Astrocyte (in vitro differentiated cells and primary cell): Measurements from ENCODE around the gene FRMPD2. TPM values are rescaled to one million over a fixed set of nuclear protein-coding genes. Genes with fewer than 3 reads are reported as not detected.
"Not testable (repeated sequence)": the region's sequence is repeated elsewhere in the genome, so short reads cannot be mapped to it uniquely, and the experiment has no call there.

Source experiments
- DNase-seq: peaks from one replicate; pipeline ENCODE4 v3.0.0-alpha.2; 2010; ENCODE audit warnings: low read depth
- FAIRE-seq: peaks from 2 replicates; lab custom pipeline; 2011; peaks lifted over from hg19 to GRCh38; lab: Jason Lieb, UNC
- H2AFZ ChIP-seq: 2 replicates; pipeline ENCODE4 v1.6.0; 2012; ENCODE audit warnings: low read depth, low read length, inconsistent platforms
- H3K27ac ChIP-seq: 2 replicates; pipeline ENCODE4 v1.5.1; 2011; ENCODE audit warnings: low read depth, low read length, inconsistent platforms
- H3K27me3 ChIP-seq: 2 replicates; pipeline ENCODE4 v1.6.0; 2011; ENCODE audit warnings: low read length, inconsistent platforms; ENCODE audit not compliant: insufficient read depth
- H3K36me3 ChIP-seq: 2 replicates; pipeline ENCODE4 v1.5.1; 2011; ENCODE audit warnings: low read length, inconsistent platforms; ENCODE audit not compliant: insufficient read depth
- H3K4me1 ChIP-seq: 2 replicates; pipeline ENCODE4 v1.5.1; 2011; ENCODE audit warnings: low read length, inconsistent platforms; ENCODE audit not compliant: insufficient read depth
- H3K4me2 ChIP-seq: 2 replicates; pipeline ENCODE4 v1.6.0; 2012; ENCODE audit warnings: low read length, inconsistent platforms
- H3K4me3 ChIP-seq: 2 replicates; pipeline ENCODE4 v1.5.1; 2011; ENCODE audit warnings: low read depth, mild to moderate bottlenecking, low read length, inconsistent platforms; ENCODE audit not compliant: insufficient read depth
- H3K79me2 ChIP-seq: 2 replicates; pipeline ENCODE4 v1.6.0; 2012; ENCODE audit warnings: mild to moderate bottlenecking, low read length, inconsistent platforms; ENCODE audit not compliant: insufficient read depth
- H3K9ac ChIP-seq: 2 replicates; pipeline ENCODE4 v1.6.0; 2012; ENCODE audit warnings: mild to moderate bottlenecking, low read length, inconsistent platforms
- H3K9me3 ChIP-seq: 2 replicates; pipeline ENCODE4 v1.5.1; 2012; ENCODE audit warnings: low read depth, mild to moderate bottlenecking, low read length, inconsistent platforms; ENCODE audit not compliant: insufficient read depth
- H4K20me1 ChIP-seq: 2 replicates; pipeline ENCODE4 v1.6.0; 2012; ENCODE audit warnings: low read length, inconsistent platforms; ENCODE audit not compliant: insufficient read depth
- H3K27ac Mint-ChIP-seq: one replicate; pipeline ENCODE4 v1.8.0; 2021; ENCODE audit warnings: mild to moderate bottlenecking, mixed read lengths; ENCODE audit not compliant: unreplicated experiment
- H3K27me3 Mint-ChIP-seq: one replicate; pipeline ENCODE4 v1.8.0; 2021; ENCODE audit warnings: low read depth, mixed read lengths; ENCODE audit not compliant: unreplicated experiment
- H3K36me3 Mint-ChIP-seq: one replicate; pipeline ENCODE4 v1.8.0; 2021; ENCODE audit warnings: low read depth, mixed read lengths; ENCODE audit not compliant: unreplicated experiment
- H3K4me1 Mint-ChIP-seq: one replicate; pipeline ENCODE4 v1.8.0; 2021; ENCODE audit warnings: low read depth, mixed read lengths; ENCODE audit not compliant: unreplicated experiment
- H3K4me3 Mint-ChIP-seq: one replicate; pipeline ENCODE4 v1.8.0; 2021; ENCODE audit warnings: mild to moderate bottlenecking, moderate library complexity, mixed read lengths; ENCODE audit not compliant: unreplicated experiment
- H3K9me3 Mint-ChIP-seq: one replicate; pipeline ENCODE4 v1.8.0; 2021; ENCODE audit warnings: mild to moderate bottlenecking, mixed read lengths; ENCODE audit not compliant: unreplicated experiment
- EZH2 ChIP-seq: IDR thresholded peaks from 2 replicates; pipeline ENCODE4 v1.6.1; 2012; ENCODE audit warnings: mild to moderate bottlenecking, low read length, inconsistent platforms; ENCODE audit not compliant: insufficient read depth
- total RNA-seq: library from RNA; stranded (reverse); gene quantifications from 2 replicates; pipeline ENCODE4 v1.2.1, GENCODE V29; 2021
- TF ChIP-seq, protein P1 (sequence below): IDR thresholded peaks from 2 replicates; pipeline ENCODE4 v1.5.1; 2011; ENCODE audit warnings: low read depth, mild to moderate bottlenecking, inconsistent platforms, low read length, moderate library complexity; ENCODE audit not compliant: insufficient read depth

FRMPD2 gene
- total RNA-seq, 1 donor from 2014 or later = 0.39 TPM

DNA sequence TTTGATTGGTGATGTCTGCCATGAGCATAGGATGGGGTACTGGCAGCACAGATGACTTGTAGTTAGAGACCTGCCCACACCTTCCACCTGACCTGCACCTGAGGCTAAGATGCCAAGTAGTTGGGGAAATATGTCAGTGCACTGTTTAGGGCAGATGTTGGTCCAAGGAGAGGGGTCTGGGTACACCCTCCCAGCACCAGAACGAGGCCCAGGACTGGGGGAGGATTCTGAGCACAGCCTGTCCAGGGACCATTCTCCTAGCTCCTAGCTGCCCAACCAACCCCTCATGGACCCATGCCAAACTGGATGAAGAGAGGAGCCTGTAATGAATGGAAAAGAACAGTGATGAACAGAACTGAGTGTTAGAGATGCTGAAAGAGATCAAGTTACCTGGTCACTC, 28.0 kb downstream of the FRMPD2 start:
- DNase-seq (no peak), FAIRE-seq (no peak)
- TF ChIP-seq, protein P1, sequence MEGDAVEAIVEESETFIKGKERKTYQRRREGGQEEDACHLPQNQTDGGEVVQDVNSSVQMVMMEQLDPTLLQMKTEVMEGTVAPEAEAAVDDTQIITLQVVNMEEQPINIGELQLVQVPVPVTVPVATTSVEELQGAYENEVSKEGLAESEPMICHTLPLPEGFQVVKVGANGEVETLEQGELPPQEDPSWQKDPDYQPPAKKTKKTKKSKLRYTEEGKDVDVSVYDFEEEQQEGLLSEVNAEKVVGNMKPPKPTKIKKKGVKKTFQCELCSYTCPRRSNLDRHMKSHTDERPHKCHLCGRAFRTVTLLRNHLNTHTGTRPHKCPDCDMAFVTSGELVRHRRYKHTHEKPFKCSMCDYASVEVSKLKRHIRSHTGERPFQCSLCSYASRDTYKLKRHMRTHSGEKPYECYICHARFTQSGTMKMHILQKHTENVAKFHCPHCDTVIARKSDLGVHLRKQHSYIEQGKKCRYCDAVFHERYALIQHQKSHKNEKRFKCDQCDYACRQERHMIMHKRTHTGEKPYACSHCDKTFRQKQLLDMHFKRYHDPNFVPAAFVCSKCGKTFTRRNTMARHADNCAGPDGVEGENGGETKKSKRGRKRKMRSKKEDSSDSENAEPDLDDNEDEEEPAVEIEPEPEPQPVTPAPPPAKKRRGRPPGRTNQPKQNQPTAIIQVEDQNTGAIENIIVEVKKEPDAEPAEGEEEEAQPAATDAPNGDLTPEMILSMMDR = no peak
- no peak for TF ChIP-seq EZH2
- Mint-ChIP-seq H3K9me3 (no peaks in the 10 kb centered on the region), H3K27ac (no peak overlapping the region), H3K36me3 (no peaks in the 10 kb centered on the region), H3K4me3 (no peak overlapping the region), H3K4me1 (peaks cover 12% of the 10 kb centered on the region), H3K27me3 (peaks cover 21% of the 10 kb centered on the region)
- H3K4me1 ChIP-seq = no peaks in the 10 kb centered on the region
- H3K4me3 ChIP-seq = no peak overlapping the region
- no peaks in the 10 kb centered on the region for H3K79me2 ChIP-seq
- no peak overlapping the region for H3K4me2 ChIP-seq
- no peak overlapping the region for H3K27ac ChIP-seq
- H3K9me3 ChIP-seq = no peaks in the 10 kb centered on the region
- no peak overlapping the region for H3K9ac ChIP-seq
- no peaks in the 10 kb centered on the region for H3K36me3 ChIP-seq
- no peak overlapping the region for H2AFZ ChIP-seq
- peaks cover 18% of the 10 kb centered on the region for H3K27me3 ChIP-seq
- no peaks in the 10 kb centered on the region for H4K20me1 ChIP-seq

DNA sequence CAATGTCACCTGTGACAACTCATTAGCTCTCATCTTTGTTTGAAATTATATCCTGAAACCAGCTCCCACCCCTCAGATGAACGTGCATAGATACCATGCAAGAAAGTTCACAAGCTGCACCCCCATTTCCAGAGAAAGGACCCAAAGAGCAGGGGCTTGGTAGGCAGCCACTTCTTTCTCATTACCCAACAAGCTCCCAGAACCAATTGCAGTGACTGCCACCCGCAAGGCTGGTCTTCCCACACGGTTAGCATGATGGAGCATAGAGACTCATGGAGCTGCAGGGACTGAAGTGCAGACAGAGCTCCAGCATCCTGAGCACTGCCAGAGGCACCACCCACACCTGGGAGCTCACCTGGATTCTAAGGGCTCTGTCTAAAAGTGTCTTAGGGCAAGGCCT, 28.5 kb downstream of the FRMPD2 start:
- Mint-ChIP-seq H3K36me3 (no peaks in the 10 kb centered on the region), H3K4me1 (peaks cover 8% of the 10 kb centered on the region), H3K27ac (no peak overlapping the region), H3K27me3 (peaks cover 26% of the 10 kb centered on the region), H3K9me3 (no peaks in the 10 kb centered on the region), H3K4me3 (no peak overlapping the region)
- no peaks in the 10 kb centered on the region for H3K36me3 ChIP-seq
- no peak overlapping the region for H3K4me3 ChIP-seq
- no peak for FAIRE-seq
- H3K27ac ChIP-seq = no peak overlapping the region
- H3K9ac ChIP-seq = no peak overlapping the region
- H3K9me3 ChIP-seq = no peaks in the 10 kb centered on the region
- H4K20me1 ChIP-seq = no peaks in the 10 kb centered on the region
- no peak for DNase-seq
- no peaks in the 10 kb centered on the region for H3K4me1 ChIP-seq
- H3K27me3 ChIP-seq = peaks cover 22% of the 10 kb centered on the region
- H2AFZ ChIP-seq = no peak overlapping the region
- H3K79me2 ChIP-seq = no peaks in the 10 kb centered on the region
- TF ChIP-seq, protein P1 = no peak
- TF ChIP-seq EZH2 = no peak
- H3K4me2 ChIP-seq = no peak overlapping the region

DNA sequence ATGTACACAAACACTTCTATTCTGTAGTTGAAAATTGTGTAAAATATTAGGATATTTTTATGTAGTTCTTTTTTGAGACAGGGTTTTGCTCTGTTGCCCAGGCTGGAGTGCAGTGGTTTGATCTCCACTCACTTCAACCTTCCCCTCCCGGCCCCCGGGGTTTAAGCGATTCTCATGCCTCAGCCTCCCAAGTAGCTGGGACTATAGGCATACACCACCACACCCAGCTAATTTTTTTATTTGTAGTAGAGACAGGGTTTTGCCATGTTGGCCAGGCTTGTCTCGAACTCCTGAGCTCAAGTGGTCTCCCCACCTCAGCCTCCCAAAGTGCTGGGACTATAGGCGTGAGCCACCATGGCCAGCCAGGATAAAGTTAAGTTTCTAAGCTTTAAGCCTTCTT, 30.6 kb downstream of the FRMPD2 start:
- not testable (repeated sequence) for H3K4me1 Mint-ChIP-seq, H3K27ac ChIP-seq, H3K27ac Mint-ChIP-seq, H3K36me3 ChIP-seq, H3K79me2 ChIP-seq, H2AFZ ChIP-seq, H3K4me3 Mint-ChIP-seq, DNase-seq, H4K20me1 ChIP-seq, H3K4me2 ChIP-seq, H3K36me3 Mint-ChIP-seq, H3K4me3 ChIP-seq, H3K9ac ChIP-seq, H3K9me3 ChIP-seq, FAIRE-seq, H3K9me3 Mint-ChIP-seq, H3K4me1 ChIP-seq
- H3K27me3 ChIP-seq = peaks cover 25% of the 10 kb centered on the region
- peaks cover 28% of the 10 kb centered on the region for H3K27me3 Mint-ChIP-seq
